DOHH2 (cell line): ENCODE data around the gene INTU.

ENCODE experiments used
- H3F3A ChIP-seq: fragments of 200-600 bp; sonication (generic), shearing (Covaris generic); 2 replicates; pipeline ENCODE4 v1.6.0; 2016; ENCODE audit warnings: antibody characterized with exemption, mild to moderate bottlenecking; ENCODE audit not compliant: control insufficient read depth, insufficient read depth
- H3K27ac ChIP-seq: fragments of 200-600 bp; sonication (generic); 2 replicates; pipeline ENCODE4 v1.5.1; 2014; ENCODE audit warnings: low read depth, mild to moderate bottlenecking, low read length, moderate library complexity
- H3K27me3 ChIP-seq: fragments of 200-600 bp; sonication (generic); 2 replicates; pipeline ENCODE4 v1.6.1; 2014; ENCODE audit warnings: mild to moderate bottlenecking, low read length, mixed read lengths; ENCODE audit not compliant: control insufficient read depth
- H3K36me3 ChIP-seq: fragments of 200-600 bp; sonication (generic); 2 replicates; pipeline ENCODE4 v1.6.1; 2014; ENCODE audit warnings: mild to moderate bottlenecking, low read length, moderate library complexity, mixed read lengths; ENCODE audit not compliant: control insufficient read depth
- H3K4me1 ChIP-seq: fragments of 200-600 bp; sonication (generic); 2 replicates; pipeline ENCODE4 v1.6.1; 2014; ENCODE audit warnings: mild to moderate bottlenecking, low read length, mixed read lengths; ENCODE audit not compliant: control insufficient read depth
- H3K4me2 ChIP-seq: fragments of 200-600 bp; sonication (generic); 2 replicates; pipeline ENCODE4 v1.6.0; 2014; ENCODE audit warnings: mild to moderate bottlenecking, low read length, moderate library complexity
- H3K4me3 ChIP-seq: fragments of 200-600 bp; sonication (generic); 2 replicates; pipeline ENCODE4 v1.5.1; 2014; ENCODE audit warnings: mild to moderate bottlenecking, low read length, mixed read lengths
- H3K79me2 ChIP-seq: fragments of 200-600 bp; sonication (generic); 2 replicates; pipeline ENCODE4 v1.6.1; 2014; ENCODE audit warnings: mild to moderate bottlenecking, low read length, mixed read lengths; ENCODE audit not compliant: control insufficient read depth
- H3K9me2 ChIP-seq: fragments of 200-600 bp; sonication (generic); replicated peaks from 2 replicates; pipeline ENCODE4 v1.6.1; 2014; ENCODE audit warnings: mild to moderate bottlenecking, low read length, mixed read lengths; ENCODE audit not compliant: control insufficient read depth
- H3K9me3 ChIP-seq: fragments of 200-600 bp; sonication (generic); 2 replicates; pipeline ENCODE4 v1.6.1; 2014; ENCODE audit warnings: antibody characterized with exemption, low read length, mixed read lengths; ENCODE audit not compliant: control insufficient read depth, insufficient read depth
- H4K20me1 ChIP-seq: fragments of 200-600 bp; sonication (generic); 2 replicates; pipeline ENCODE4 v1.6.0; 2014; ENCODE audit warnings: low read depth, mild to moderate bottlenecking, antibody characterized with exemption, low read length, moderate library complexity; ENCODE audit not compliant: control insufficient read depth, insufficient read depth
- EZH2phosphoT487 ChIP-seq: fragments of 200-600 bp; sonication (generic); IDR thresholded peaks from 2 replicates; pipeline ENCODE4 v1.6.1; 2017; ENCODE audit warnings: borderline replicate concordance, mild to moderate bottlenecking, antibody characterized with exemption, low read length, moderate library complexity, mixed read lengths
- TF ChIP-seq, protein P1 (sequence below): fragments of 200-600 bp; sonication (generic); IDR thresholded peaks from one replicate; pipeline ENCODE4 v1.5.1; 2014; ENCODE audit warnings: antibody characterized with exemption, mild to moderate bottlenecking, low read depth, low read length; ENCODE audit not compliant: poor library complexity, severe bottlenecking

INTU gene

DNA sequence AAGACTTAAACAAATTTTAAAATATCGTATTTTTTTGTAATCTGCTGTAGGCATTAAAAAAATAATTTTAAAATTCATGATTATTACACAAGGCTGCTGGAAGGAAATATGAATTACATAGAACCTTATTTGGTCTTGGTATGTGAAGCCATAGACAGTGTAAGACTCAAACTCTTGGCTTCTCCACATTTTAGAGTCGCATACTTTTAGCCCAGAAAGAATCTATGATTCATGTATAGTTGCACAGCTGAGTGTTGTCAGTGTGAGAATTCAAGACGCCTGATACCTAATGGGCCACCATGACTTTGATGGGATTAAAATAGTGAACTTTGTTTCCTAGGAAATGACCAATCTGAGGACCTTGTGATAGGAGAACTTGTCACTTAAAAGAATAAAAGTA is 1.4 kb downstream of the INTU start:
- H3K4me3 ChIP-seq: no peak overlapping the region
- no peaks in the 10 kb centered on the region for H3K27me3 ChIP-seq
- H3F3A ChIP-seq: no peaks in the 10 kb centered on the region
- no peaks in the 10 kb centered on the region for H4K20me1 ChIP-seq
- no peaks in the 10 kb centered on the region for H3K9me2 ChIP-seq
- H3K9me3 ChIP-seq: no peaks in the 10 kb centered on the region
- H3K36me3 ChIP-seq: no peaks in the 10 kb centered on the region
- no peak overlapping the region for H3K4me2 ChIP-seq
- H3K4me1 ChIP-seq: no peaks in the 10 kb centered on the region
- TF ChIP-seq, protein P1, sequence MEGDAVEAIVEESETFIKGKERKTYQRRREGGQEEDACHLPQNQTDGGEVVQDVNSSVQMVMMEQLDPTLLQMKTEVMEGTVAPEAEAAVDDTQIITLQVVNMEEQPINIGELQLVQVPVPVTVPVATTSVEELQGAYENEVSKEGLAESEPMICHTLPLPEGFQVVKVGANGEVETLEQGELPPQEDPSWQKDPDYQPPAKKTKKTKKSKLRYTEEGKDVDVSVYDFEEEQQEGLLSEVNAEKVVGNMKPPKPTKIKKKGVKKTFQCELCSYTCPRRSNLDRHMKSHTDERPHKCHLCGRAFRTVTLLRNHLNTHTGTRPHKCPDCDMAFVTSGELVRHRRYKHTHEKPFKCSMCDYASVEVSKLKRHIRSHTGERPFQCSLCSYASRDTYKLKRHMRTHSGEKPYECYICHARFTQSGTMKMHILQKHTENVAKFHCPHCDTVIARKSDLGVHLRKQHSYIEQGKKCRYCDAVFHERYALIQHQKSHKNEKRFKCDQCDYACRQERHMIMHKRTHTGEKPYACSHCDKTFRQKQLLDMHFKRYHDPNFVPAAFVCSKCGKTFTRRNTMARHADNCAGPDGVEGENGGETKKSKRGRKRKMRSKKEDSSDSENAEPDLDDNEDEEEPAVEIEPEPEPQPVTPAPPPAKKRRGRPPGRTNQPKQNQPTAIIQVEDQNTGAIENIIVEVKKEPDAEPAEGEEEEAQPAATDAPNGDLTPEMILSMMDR: no peak
- TF ChIP-seq EZH2phosphoT487: no peak
- no peak overlapping the region for H3K27ac ChIP-seq
- no peaks in the 10 kb centered on the region for H3K79me2 ChIP-seq

- no peaks in the 10 kb centered on the region for H3F3A ChIP-seq
- H3K79me2 ChIP-seq: no peaks in the 10 kb centered on the region
- H3K4me2 ChIP-seq: no peak overlapping the region
- no peaks in the 10 kb centered on the region for H3K4me1 ChIP-seq
- H3K4me3 ChIP-seq: no peak overlapping the region
- no peaks in the 10 kb centered on the region for H4K20me1 ChIP-seq
- H3K9me2 ChIP-seq: 0 out of 2 replicates have a peak, but pooled peaks cover 3% of the 10 kb centered on the region
- H3K36me3 ChIP-seq: no peaks in the 10 kb centered on the region
- no peak overlapping the region for H3K27ac ChIP-seq
- TF ChIP-seq EZH2phosphoT487: no peak
- TF ChIP-seq, protein P1: no peak
- no peaks in the 10 kb centered on the region for H3K9me3 ChIP-seq
- no peaks in the 10 kb centered on the region for H3K27me3 ChIP-seq
Measured at GRCh38 chr4:127641524-127641923, 8.8 kb downstream of the INTU start.

GRCh38 chr4:127642169-127642568 is 9.4 kb downstream of the INTU start:
- Histone ChIP-seq H3K4me3 (no peak overlapping the region), H3K4me2 (no peak overlapping the region), H3K4me1 (no peaks in the 10 kb centered on the region), H4K20me1 (no peaks in the 10 kb centered on the region), H3K27me3 (no peaks in the 10 kb centered on the region), H3K79me2 (no peaks in the 10 kb centered on the region), H3K9me3 (no peaks in the 10 kb centered on the region), H3K9me2 (0 out of 2 replicates have a peak, but pooled peaks cover 3% of the 10 kb centered on the region), H3K27ac (no peak overlapping the region), H3K36me3 (no peaks in the 10 kb centered on the region), H3F3A (no peaks in the 10 kb centered on the region)
- no peak for TF ChIP-seq EZH2phosphoT487
- TF ChIP-seq, protein P1: no peak

DNA sequence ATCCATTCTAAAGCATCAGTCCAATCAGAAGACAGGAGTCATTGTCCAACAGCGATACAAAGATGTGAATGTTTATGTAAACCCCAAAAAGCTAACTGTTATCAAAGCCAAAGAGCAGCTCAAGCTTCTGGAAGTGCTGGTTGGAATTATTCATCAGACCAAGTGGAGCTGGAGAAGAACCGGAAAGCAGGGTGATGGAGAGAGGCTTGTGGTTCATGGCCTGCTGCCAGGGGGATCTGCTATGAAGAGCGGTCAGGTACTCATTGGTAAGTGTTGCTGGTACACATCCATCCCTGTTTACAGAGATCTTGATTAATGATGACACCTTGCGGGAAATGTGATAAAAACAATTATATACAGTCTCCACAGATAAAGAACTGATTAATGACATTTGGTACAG is 11.0 kb downstream of the INTU start:
- H3K79me2 ChIP-seq: no peaks in the 10 kb centered on the region
- no peak overlapping the region for H3K4me2 ChIP-seq
- no peak overlapping the region for H3K4me3 ChIP-seq
- H3K9me3 ChIP-seq: no peaks in the 10 kb centered on the region
- no peaks in the 10 kb centered on the region for H3K27me3 ChIP-seq
- H3K27ac ChIP-seq: no peak overlapping the region
- no peaks in the 10 kb centered on the region for H3K4me1 ChIP-seq
- no peaks in the 10 kb centered on the region for H3F3A ChIP-seq
- 0 out of 2 replicates have a peak, but pooled peaks cover 3% of the 10 kb centered on the region for H3K9me2 ChIP-seq
- H4K20me1 ChIP-seq: no peaks in the 10 kb centered on the region
- TF ChIP-seq, protein P1: no peak
- TF ChIP-seq EZH2phosphoT487: no peak
- H3K36me3 ChIP-seq: no peaks in the 10 kb centered on the region
